ENCODE data around the gene KRTAP7-1.

Gene KRTAP7-1, protein sequence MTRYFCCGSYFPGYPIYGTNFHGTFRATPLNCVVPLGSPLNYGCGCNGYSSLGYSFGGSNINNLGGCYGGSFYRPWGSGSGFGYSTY

DNA sequence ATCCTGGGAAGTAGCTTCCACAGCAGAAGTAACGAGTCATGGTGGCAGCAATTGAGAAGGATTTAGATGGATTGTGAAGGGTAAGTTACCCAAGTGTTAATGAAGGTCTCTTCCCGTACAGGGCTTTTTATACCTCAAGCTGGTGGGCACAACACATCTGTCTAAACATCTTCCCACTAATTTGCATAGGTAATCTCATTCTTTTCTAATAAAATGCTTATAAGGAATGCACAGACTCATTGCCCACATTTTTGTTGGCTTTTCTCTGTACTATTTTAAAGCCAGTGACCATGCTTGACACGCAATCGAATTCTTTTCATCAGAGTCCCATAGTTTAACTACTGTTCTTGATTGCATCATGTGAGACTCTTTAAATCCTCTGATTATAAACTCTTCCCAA lies at the start of gene KRTAP7-1:
Gene KRTAP7-1, minus strand, starts transcription at position 101 of the 400 bp plus-strand sequence. Its CDS starts 61 bp downstream, at position 40.
- H3K4me3 ChIP-seq (ENCODE audit: low read length): no peak within 1 kb of the TSS
- no peak for DNase-seq (ENCODE audit: low read depth)
- TF ChIP-seq, protein P1, sequence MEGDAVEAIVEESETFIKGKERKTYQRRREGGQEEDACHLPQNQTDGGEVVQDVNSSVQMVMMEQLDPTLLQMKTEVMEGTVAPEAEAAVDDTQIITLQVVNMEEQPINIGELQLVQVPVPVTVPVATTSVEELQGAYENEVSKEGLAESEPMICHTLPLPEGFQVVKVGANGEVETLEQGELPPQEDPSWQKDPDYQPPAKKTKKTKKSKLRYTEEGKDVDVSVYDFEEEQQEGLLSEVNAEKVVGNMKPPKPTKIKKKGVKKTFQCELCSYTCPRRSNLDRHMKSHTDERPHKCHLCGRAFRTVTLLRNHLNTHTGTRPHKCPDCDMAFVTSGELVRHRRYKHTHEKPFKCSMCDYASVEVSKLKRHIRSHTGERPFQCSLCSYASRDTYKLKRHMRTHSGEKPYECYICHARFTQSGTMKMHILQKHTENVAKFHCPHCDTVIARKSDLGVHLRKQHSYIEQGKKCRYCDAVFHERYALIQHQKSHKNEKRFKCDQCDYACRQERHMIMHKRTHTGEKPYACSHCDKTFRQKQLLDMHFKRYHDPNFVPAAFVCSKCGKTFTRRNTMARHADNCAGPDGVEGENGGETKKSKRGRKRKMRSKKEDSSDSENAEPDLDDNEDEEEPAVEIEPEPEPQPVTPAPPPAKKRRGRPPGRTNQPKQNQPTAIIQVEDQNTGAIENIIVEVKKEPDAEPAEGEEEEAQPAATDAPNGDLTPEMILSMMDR (conservative IDR thresholded peaks at IDR 0.05; ENCODE audit: low read depth, low read length): no peak

DNA sequence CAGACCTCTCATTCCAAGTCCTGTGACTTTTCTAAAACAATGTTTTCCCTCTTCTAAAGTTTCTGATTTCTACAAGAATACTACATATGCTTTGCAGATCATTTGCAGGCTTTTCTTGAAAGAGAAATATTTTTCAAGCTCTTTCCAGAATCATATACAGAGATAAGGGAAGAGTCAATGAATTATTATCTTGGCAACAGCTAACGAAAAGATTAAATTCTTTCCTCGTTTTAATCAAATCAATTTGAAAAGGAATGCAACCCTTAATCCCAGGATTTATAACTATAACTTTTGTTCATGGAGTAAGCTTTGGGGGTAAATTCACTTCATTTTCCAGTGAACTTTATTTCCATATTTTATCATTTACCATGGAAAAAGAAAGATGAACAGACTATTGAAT lies 45.0 kb upstream of the KRTAP7-1 start:
- no peak overlapping the region for H3K4me3 ChIP-seq (ENCODE audit: low read length)
- no peak for DNase-seq (ENCODE audit: low read depth)
- TF ChIP-seq, protein P1 (conservative IDR thresholded peaks at IDR 0.05; ENCODE audit: low read depth, low read length): no peak

DNA sequence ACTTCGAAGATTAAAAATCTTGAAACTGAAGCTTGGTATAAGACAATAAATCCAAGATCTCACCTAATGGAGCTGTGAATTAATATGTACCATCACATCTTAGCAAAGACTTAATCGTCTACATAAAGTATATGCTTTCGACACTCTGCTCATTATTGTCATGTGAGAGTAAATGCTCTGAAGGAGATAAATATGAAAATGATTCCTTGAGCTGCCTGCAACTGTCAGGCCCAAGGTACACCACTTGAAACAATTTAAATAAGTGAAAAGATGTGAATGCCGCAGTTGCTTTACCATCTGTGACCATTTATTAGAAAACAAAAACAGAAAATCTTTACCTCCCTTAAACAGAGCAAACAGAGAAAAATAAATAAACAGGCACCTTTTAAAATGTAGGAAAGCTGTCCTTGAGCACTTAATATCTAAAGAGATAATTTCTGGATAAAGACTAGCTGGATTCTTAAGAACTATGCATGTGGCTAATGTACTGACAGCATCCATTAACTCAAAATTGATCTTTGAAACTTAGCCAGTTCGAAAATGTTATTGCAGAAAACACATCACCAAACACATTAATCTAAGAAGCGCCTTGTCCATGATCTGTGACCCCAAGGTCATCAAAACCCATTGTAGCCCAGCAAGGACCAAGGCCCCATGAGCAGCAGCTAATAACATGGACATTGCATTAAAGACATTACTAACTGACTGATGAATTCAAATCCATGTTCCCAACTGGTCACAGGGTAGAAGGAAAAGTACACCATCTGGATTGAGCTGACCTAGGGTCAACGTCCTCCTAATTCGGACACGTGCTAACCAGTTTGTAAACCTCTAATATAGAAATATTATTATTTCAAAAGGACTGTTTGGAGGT lies 18.3 kb upstream of the KRTAP7-1 start:
- no peak for DNase-seq (ENCODE audit: low read depth)
- TF ChIP-seq, protein P1 (conservative IDR thresholded peaks at IDR 0.05; ENCODE audit: low read depth, low read length): no peak
- H3K4me3 ChIP-seq (ENCODE audit: low read length): no peak overlapping the region

DNA sequence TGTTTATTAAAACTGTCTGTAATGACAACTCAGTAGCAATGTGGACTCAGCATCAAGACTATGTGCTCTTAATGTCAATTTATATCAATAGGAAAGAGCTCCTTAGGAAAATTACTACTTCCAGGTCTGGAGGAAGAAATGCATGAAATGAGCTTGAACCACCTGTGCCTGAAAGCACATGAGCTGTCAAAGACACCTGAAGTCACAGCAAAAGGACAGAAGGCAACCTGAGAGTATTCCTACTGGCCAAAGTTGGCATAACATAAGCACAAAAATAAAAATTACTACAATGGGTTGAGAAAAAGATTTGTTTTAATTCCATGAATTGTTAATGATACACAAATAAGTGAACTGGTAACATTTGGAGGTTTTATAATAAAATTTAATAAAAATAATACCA lies 13.4 kb upstream of the KRTAP7-1 start:
- H3K4me3 ChIP-seq (ENCODE audit: low read length): no peak overlapping the region
- DNase-seq (ENCODE audit: low read depth): no peak
- TF ChIP-seq, protein P1 (conservative IDR thresholded peaks at IDR 0.05; ENCODE audit: low read depth, low read length): no peak

DNA sequence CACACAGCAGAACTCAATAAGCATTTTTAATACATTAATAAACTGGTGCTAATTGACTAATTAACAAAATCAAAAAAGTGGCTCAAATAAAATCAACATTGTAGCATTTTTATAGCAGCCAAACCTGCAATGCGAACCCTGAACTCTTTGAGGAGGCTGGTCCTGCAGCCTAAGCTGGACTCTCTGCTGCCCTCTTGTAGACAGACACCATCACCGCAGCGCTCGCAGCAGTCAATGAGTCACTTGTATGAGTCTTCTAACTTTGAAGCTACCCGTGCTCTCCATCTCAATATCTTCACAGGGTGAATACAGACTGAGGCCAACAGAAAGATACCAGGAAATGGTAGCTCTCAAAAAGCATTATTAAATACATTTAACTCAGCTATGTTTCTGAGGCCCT lies 9.7 kb upstream of the KRTAP7-1 start:
- TF ChIP-seq, protein P1 (conservative IDR thresholded peaks at IDR 0.05; ENCODE audit: low read depth, low read length): peak; percentile 30
- no peak for DNase-seq (ENCODE audit: low read depth)

DNA sequence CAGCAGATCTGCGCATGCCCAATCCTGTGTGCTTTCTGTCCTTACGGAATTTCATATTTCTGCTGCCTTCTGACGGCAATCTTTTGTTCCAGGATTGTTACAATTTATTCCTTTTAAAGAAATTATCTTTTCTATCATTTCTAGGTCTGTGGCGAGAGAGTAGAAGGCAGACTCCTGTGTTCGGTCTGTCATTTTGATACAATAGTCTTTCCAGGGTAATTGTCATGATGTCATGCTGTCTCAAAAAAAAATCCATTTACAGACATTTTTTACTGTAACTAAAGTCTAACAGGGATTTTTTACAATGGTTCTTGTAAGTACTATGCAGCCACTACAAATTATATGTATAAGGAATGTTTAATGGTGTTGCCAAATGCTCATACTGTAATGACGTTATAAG lies 9.0 kb upstream of the KRTAP7-1 start:
- H3K4me3 ChIP-seq (ENCODE audit: low read length): no peak overlapping the region
- TF ChIP-seq, protein P1 (conservative IDR thresholded peaks at IDR 0.05; ENCODE audit: low read depth, low read length): no peak
- DNase-seq (ENCODE audit: low read depth): no peak

More for the DNA sequence above, 9.7 kb upstream of the KRTAP7-1 start:
- H3K4me3 ChIP-seq (ENCODE audit: low read length): no peak overlapping the region

All from retinal pigment epithelial cell (primary cell).